H1 (cell line): ENCODE measurements around the gene WFIKKN1. TPM values are rescaled to one million over a fixed set of nuclear protein-coding genes. Genes with fewer than 3 reads are reported as not detected.

Source experiments
- KDM5A ChIP-seq: fragments of 200-600 bp; IDR thresholded peaks from 2 replicates; pipeline ENCODE4 v1.7.1; 2012; ENCODE audit warnings: mild to moderate bottlenecking, low read length, inconsistent platforms, mixed read lengths
- POLR2AphosphoS5 ChIP-seq: IDR thresholded peaks from 2 replicates; pipeline ENCODE4 v1.6.1; 2011; ENCODE audit warnings: low read depth, low read length
- RXRA ChIP-seq: IDR thresholded peaks from 2 replicates; pipeline ENCODE4 v1.6.1; 2011; ENCODE audit warnings: low read depth, mild to moderate bottlenecking, low read length, moderate library complexity; ENCODE audit not compliant: insufficient read depth
- SAP30 ChIP-seq: fragments of 300-600 bp; sonication (generic); IDR thresholded peaks from 2 replicates; pipeline ENCODE4 v1.7.1; 2012; ENCODE audit warnings: low read length, moderate library complexity, mild to moderate bottlenecking, inconsistent platforms; ENCODE audit not compliant: insufficient read depth, insufficient replicate concordance
- SIX5 ChIP-seq: IDR thresholded peaks from 2 replicates; pipeline ENCODE4 v1.6.1; 2011; ENCODE audit warnings: mild to moderate bottlenecking, low read depth, low read length
- TEAD4 ChIP-seq: IDR thresholded peaks from 2 replicates; pipeline ENCODE4 v1.6.1; 2012; ENCODE audit warnings: low read depth, low read length, inconsistent platforms, mixed read lengths
- ZNF274 ChIP-seq: IDR thresholded peaks from 2 replicates; pipeline ENCODE4 v1.7.0; 2012; ENCODE audit warnings: low read length, borderline replicate concordance; ENCODE audit errors: extremely low read depth
- polyA plus RNA-seq, 7 experiments: library from polyadenylated mRNA; depleted of rRNA in 3 of 7; stranded (reverse) in 5 of 7; unstranded in 2 of 7; fragments of >200 nt in 5 of 7; fragments of 200-250 nt in 2 of 7; gene quantifications; 1 replicate in 5 of 7; 2 replicates in 1 of 7; 4 replicates in 1 of 7; pipeline versions ENCODE4 v1.2.1 to v1.2.3, GENCODE V29; 2011 to 2013; ENCODE audit warnings: missing spikeins in 2 of 7, mixed read lengths in 2 of 7
- total RNA-seq: library from RNA; stranded (reverse); fragmentation: NEBNext Ultra II Directional; extraction: Animal tissue kit (Norgen Biotek cat#: 25700); gene quantifications from 2 replicates; pipeline ENCODE4 v1.2.1, GENCODE V29; 2021
- TF ChIP-seq, protein P1 (sequence below): fragments of 300-600 bp; sonication (generic); IDR thresholded peaks from 2 replicates; pipeline ENCODE4 v1.7.1; 2012; ENCODE audit warnings: low read length, moderate library complexity, mild to moderate bottlenecking, inconsistent platforms; ENCODE audit not compliant: insufficient replicate concordance

Gene WFIKKN1
- total and polyA plus RNA-seq, 2 of the 8 experiments (the other 6 are each of a cell fraction or from before 2014, with no cell fraction given), result 11.4 to 15.8 TPM

DNA sequence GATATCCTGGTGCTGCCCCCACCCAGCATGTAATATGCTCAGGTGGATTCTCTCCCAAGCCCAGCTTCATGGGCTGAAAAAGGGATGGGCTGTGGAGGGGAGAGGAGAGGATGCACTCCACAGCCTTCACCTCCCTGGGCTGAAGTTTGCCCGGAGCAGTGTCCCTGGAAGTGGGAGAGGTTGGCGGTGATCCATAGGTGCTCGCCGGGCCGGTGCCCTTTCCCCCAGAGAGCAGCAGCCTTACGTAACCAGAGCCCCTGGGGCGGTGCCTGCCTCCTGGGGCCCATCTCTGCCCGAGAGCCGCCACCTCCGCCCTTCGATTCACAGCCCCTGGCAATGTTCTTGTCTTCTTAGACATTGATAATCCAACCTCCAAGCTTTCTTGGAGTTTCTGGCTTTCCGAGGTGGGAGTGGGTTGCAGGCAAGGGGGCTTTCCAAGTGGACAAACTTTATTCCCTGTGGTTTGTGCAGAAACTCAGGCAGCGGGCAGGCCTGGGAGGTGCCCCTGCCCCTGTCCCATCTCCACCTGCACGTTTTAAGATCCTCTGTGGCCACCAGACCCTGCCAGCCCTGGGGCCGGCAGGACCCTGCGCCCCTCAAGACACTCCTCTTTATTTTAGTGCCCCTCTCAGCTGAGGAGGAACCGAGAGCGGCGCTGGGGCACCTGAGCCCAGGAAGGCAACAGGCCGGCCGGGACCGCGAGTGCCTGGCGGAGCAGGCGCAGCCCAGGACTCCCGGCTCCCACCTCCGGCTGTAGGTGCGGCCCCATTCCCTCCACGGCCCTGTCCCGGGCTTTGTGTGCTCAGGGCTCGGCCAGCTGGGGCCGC is 15.3 kb downstream of the WFIKKN1 start (continued):
- TF ChIP-seq SAP30 (no peak), KDM5A (no peak), ZNF274 (no peak), SIX5 (no peak), RXRA (no peak), POLR2AphosphoS5 (no peak), TEAD4 (no peak)
- TF ChIP-seq, protein P1, sequence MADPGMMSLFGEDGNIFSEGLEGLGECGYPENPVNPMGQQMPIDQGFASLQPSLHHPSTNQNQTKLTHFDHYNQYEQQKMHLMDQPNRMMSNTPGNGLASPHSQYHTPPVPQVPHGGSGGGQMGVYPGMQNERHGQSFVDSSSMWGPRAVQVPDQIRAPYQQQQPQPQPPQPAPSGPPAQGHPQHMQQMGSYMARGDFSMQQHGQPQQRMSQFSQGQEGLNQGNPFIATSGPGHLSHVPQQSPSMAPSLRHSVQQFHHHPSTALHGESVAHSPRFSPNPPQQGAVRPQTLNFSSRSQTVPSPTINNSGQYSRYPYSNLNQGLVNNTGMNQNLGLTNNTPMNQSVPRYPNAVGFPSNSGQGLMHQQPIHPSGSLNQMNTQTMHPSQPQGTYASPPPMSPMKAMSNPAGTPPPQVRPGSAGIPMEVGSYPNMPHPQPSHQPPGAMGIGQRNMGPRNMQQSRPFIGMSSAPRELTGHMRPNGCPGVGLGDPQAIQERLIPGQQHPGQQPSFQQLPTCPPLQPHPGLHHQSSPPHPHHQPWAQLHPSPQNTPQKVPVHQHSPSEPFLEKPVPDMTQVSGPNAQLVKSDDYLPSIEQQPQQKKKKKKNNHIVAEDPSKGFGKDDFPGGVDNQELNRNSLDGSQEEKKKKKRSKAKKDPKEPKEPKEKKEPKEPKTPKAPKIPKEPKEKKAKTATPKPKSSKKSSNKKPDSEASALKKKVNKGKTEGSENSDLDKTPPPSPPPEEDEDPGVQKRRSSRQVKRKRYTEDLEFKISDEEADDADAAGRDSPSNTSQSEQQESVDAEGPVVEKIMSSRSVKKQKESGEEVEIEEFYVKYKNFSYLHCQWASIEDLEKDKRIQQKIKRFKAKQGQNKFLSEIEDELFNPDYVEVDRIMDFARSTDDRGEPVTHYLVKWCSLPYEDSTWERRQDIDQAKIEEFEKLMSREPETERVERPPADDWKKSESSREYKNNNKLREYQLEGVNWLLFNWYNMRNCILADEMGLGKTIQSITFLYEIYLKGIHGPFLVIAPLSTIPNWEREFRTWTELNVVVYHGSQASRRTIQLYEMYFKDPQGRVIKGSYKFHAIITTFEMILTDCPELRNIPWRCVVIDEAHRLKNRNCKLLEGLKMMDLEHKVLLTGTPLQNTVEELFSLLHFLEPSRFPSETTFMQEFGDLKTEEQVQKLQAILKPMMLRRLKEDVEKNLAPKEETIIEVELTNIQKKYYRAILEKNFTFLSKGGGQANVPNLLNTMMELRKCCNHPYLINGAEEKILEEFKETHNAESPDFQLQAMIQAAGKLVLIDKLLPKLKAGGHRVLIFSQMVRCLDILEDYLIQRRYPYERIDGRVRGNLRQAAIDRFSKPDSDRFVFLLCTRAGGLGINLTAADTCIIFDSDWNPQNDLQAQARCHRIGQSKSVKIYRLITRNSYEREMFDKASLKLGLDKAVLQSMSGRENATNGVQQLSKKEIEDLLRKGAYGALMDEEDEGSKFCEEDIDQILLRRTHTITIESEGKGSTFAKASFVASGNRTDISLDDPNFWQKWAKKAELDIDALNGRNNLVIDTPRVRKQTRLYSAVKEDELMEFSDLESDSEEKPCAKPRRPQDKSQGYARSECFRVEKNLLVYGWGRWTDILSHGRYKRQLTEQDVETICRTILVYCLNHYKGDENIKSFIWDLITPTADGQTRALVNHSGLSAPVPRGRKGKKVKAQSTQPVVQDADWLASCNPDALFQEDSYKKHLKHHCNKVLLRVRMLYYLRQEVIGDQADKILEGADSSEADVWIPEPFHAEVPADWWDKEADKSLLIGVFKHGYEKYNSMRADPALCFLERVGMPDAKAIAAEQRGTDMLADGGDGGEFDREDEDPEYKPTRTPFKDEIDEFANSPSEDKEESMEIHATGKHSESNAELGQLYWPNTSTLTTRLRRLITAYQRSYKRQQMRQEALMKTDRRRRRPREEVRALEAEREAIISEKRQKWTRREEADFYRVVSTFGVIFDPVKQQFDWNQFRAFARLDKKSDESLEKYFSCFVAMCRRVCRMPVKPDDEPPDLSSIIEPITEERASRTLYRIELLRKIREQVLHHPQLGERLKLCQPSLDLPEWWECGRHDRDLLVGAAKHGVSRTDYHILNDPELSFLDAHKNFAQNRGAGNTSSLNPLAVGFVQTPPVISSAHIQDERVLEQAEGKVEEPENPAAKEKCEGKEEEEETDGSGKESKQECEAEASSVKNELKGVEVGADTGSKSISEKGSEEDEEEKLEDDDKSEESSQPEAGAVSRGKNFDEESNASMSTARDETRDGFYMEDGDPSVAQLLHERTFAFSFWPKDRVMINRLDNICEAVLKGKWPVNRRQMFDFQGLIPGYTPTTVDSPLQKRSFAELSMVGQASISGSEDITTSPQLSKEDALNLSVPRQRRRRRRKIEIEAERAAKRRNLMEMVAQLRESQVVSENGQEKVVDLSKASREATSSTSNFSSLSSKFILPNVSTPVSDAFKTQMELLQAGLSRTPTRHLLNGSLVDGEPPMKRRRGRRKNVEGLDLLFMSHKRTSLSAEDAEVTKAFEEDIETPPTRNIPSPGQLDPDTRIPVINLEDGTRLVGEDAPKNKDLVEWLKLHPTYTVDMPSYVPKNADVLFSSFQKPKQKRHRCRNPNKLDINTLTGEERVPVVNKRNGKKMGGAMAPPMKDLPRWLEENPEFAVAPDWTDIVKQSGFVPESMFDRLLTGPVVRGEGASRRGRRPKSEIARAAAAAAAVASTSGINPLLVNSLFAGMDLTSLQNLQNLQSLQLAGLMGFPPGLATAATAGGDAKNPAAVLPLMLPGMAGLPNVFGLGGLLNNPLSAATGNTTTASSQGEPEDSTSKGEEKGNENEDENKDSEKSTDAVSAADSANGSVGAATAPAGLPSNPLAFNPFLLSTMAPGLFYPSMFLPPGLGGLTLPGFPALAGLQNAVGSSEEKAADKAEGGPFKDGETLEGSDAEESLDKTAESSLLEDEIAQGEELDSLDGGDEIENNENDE, result no peak
